ENCODE measurements around the gene CPNE7.

CPNE7 gene

GRCh38 chr16:89575247-89576152 is at the start of gene CPNE7:
Gene CPNE7, plus strand, starts transcription at chr16:89575758. Its CDS starts 140 bp downstream, at chr16:89575898.
- no peak for DNase-seq

GRCh38 chr16:89529097-89529496 is 46.5 kb upstream of the CPNE7 start:
- no peak for DNase-seq

GRCh38 chr16:89530401-89531381 is 44.9 kb upstream of the CPNE7 start:
- DNase-seq: no peak

GRCh38 chr16:89531821-89532526 is 43.6 kb upstream of the CPNE7 start:
- no peak for DNase-seq

- peak; percentile 19 to 22 for DNase-seq
These were observed 41.3 kb upstream of the CPNE7 start for GRCh38 chr16:89534252-89534756.

- DNase-seq: no peak
These were observed 39.2 kb upstream of the CPNE7 start for GRCh38 chr16:89536371-89536770.

DNA sequence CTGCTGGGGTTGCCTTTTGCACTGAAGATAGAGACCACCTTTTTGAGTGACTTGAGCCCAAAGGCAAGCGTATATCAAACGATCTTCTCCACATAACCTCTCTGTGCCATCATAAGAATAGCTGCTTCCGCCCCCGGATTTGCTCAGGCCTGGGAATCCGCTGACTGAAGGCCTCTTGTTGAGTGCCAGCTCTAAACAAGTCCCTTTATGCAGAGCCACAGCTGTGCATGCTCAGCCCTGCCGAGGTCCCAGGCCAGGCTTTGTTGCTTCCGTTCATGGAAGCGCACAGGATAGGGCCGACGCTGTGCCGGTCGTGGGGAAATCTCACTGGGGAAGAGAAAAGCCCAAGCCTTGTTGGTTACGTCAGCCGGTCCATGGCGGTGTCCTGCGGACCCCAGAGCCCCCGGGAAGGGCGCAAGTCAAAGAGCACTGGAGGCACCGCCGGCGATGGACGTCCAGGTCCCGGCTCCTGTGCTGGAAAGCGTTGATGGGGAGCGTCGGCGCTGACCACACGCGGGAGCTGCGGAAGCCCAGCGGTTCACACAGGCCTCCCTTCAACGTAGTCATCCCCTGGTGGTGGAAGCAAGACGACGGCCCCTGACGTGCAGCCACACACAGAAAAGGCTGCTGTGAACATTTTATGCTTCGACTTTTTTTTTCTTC is 38.5 kb upstream of the CPNE7 start:
- DNase-seq: no peak

DNA sequence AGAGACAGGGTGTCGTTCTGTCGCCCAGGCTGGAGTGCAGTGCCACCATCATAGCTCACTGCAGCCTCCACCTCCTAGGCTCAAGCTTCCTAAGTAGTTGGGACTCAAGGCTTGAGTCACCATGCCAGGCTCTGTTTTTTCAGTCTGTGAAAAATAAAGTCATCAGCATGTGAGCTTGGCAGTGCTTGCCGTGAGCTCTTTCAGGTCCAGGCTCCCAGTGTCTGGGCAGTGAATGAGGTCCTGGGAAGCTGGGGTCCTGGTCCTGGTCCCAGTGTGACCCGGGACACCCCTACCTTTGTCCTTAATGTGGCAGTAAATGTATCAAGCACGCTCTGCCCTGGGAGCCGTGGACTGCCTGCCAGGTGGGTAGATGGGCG is 38.0 kb upstream of the CPNE7 start:
- DNase-seq: no peak

GRCh38 chr16:89538286-89538685 is 37.3 kb upstream of the CPNE7 start:
- no peak for DNase-seq

DNA sequence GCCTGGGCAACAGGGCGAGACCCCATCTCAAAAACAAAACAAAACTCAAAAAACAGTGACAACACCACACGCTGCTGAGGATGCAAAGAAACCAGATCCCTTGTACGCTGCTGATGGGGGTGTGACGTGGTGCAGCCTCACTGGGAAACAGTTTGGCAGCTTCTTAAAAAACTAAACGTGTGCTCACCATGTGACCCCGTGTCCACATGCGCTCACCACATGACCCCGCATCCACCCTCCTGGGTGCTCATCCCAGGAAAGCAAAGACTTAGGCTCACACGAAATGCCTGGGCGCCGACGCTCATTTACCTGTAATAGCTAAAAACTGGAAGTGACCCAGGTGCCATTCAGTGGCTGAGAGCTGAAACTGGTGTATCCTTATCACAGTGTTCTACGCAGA is 35.0 kb upstream of the CPNE7 start:
- DNase-seq: no peak

DNA sequence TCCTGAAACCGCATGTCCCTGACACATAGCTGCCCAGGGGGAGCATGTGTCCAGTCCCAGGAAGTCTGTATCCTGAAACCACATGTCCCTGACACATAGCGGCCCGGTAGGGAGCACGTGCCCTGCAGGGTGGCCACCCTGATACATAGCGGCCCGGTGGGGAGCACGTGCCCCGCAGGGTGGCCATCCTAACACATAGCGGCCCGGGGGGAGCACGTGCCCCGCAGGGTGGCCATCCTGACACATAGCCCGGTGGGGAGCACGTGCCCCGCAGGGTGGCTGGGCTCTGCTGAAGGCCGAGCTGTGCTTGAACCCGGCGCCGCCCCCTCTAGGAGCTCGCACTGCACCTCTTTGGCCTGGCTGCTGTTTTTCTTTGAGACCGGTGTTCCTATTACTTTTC is 33.8 kb upstream of the CPNE7 start:
- DNase-seq: no peak

- no peak for DNase-seq
These were observed 31.4 kb upstream of the CPNE7 start for GRCh38 chr16:89544113-89544512.

DNA sequence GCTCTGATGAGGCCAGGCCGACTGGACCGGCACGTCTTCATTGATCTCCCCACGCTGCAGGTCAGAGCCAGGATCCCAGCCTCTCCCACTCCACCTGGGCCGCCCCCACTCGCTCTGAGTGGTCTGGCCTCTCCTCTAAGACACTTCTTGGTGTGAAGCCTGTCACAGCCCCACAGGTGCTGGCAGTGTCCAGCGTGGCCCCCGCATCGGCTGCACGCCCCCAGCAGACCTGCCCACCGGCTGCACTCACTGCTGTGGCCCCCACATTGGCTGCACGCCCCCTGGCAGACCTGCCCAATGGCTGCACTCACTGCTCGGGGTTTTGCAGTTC is 30.9 kb upstream of the CPNE7 start:
- DNase-seq: no peak

GRCh38 chr16:89545044-89545830 is 30.3 kb upstream of the CPNE7 start:
- no peak for DNase-seq

- no peak for DNase-seq
These were observed 29.6 kb upstream of the CPNE7 start for GRCh38 chr16:89545831-89546574.

DNA sequence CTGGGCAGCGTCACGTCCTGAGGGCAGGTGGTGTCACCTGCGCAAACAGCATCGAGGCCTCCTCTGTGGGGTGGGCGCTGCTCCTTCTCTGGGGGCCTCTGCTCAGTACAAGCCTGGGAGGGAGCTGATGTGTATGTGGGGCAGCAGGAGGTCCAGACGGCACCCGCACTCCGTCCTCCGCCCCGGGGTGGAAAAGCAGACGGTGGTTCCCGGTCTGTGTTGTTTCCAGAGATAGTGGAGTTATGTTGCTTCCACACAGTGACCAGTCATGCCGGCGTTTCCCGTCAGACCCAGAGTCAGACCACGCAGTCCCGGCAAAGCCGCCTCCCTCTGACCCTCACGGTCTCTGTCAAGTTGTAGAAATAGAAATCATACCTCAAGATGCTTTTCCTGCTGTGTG is 28.8 kb upstream of the CPNE7 start:
- no peak for DNase-seq

- no peak for DNase-seq
These were observed 28.3 kb upstream of the CPNE7 start for GRCh38 chr16:89547291-89547690.

DNA sequence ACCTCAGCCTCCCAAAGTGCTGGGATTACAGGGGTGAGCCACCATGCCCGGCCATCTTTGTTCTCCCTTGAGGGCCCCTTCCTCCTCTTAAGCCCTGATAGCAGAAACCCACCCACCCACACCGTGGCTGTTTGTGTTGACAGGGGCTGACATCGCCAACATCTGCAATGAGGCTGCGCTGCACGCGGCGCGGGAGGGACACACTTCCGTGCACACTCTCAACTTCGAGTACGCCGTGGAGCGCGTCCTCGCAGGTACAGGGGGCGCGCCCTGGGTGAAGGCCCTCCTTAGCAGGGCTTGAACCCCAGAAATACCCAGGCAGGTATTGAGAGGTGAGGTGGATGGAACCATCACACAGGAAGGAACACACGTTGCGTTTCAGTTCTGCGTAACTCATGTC is 27.7 kb upstream of the CPNE7 start:
- no peak for DNase-seq

GRCh38 chr16:89548344-89549006 is 27.1 kb upstream of the CPNE7 start:
- DNase-seq: no peak

DNA sequence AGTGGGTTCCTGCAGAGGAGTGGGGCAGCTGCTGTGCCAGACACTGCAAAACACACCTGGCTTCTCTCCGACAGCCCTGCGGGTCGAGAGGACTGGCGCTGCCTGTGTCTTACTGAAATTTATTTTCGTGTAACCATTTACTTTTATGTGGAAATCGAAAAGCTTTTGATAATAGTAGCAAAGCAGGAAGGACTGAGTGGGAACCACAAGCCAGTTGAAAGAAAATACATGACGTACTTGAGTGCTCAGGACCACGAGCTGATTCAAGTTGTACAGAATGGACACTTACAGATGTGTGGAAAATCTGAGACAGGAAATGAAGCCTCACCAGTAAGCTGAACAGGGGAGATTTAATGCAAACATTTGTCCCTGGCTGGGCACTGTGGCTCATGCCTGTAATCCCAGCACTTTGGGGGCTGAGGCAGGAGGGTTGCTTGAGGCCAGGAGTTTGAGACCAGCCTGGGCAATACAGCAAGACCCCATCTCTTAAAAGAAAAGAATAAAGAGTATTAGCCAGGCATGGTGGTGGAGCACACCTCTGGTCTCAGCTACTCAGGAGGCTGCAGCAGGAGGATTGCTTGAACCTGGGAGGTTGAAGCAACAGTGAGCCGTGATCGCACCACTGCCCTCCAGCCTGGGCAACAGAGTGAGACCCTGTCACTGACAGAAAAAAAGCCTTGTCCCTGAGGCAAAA is 26.4 kb upstream of the CPNE7 start:
- no peak for DNase-seq
